Measurements from ENCODE around the gene BICDL1.

The BICDL1 gene

GRCh38 chr12:120102189-120103043 is 113.4 kb downstream of the BICDL1 start:
- TF ChIP-seq CTCF (IDR thresholded peaks at IDR 0.05), result no peak

- TF ChIP-seq CTCF (IDR thresholded peaks at IDR 0.05), result no peak
These were observed 114.0 kb downstream of the BICDL1 start for GRCh38 chr12:120103044-120103338.

- TF ChIP-seq CTCF (IDR thresholded peaks at IDR 0.05), result no peak
These were observed 114.3 kb downstream of the BICDL1 start for GRCh38 chr12:120103371-120103770.

DNA sequence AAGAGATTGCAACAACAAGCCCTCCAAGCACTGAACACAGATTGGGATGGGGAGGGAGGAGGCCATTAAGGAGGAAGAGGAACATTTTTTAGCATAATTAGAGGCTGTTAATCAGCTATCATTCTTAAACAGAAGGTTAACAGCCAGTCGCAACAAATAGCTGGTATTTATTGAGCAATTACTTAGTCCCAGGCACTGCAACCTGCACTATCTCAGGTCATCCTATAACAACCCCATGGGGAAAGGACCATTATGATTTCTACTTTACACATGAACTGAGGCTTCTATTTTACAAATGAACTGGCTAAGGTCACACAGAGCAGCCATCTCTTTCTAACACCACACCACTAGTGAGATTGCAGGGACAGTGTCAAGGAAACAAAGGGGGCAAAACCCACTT is 117.1 kb downstream of the BICDL1 start:
- TF ChIP-seq CTCF (IDR thresholded peaks at IDR 0.05), result no peak

DNA sequence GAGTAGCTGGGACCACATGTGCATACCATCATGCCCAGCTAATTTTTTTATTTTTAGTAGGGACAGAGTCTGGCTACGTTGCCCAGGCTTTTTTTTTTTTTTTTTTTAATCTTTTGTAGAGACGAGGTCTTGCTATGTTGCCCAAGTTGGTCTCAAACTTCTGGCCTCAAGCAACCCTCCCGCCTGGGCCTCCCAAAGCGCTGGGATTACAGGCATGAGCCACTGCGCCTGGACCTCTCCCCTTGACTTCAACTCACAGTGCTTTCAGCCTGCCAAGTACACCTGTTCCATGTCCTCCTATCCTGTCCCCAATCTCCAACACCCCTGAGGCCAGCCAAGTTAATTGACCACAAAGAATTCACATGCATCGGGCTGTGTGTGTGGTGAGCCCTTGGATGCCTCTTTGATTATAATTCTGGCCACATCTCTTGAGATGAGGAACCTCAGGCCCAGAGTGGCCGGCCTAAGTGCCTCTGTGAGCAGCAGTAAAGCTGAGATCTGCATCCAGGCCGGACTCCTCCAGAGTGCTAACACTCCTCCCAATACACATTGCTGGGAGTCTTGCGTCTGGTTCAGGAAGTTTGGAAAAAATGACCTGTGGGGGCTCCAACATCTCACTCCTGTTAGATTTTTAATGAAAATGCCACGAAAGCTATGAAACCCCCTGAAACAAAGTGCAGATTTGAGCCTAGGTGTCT is 120.7 kb downstream of the BICDL1 start:
- TF ChIP-seq CTCF (IDR thresholded peaks at IDR 0.05), result no peak

GRCh38 chr12:120110550-120111501 is 121.8 kb downstream of the BICDL1 start:
- no peak for TF ChIP-seq CTCF (IDR thresholded peaks at IDR 0.05)

- no peak for TF ChIP-seq CTCF (IDR thresholded peaks at IDR 0.05)
These were observed 126.0 kb downstream of the BICDL1 start for GRCh38 chr12:120115066-120115465.

Measured in LNCAP (cell line).